Measurements from ENCODE around the gene AGPAT3. TPM values are rescaled to one million over a fixed set of nuclear protein-coding genes. Genes with fewer than 3 reads are reported as not detected.
"Not testable (repeated sequence)": the region's sequence is repeated elsewhere in the genome, so short reads cannot be mapped to it uniquely, and the experiment has no call there.

The AGPAT3 gene
- total RNA-seq, 1 donor from 2014 or later = 7.8 TPM

DNA sequence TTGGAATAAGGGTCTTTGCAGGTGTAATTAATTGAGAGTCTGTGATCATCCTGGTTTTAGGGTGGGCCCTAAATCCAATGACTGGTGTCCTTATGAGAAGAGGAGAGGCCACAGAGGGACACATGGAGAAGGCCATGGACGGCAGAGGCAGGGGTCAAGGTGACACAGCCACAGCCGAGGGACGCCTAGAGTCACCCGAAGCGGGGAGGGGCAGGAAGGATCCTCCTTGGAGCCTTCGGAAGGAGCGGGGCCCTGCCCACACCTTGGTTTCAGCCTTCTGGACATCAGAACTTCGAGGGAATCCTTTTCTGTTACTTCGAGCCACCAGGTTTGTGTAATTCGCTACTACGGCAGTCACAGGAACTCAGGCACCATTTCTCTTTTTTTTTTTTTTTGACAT, 44.6 kb upstream of the AGPAT3 start:
- peaks cover 9% of the 10 kb centered on the region for H3K27me3 Mint-ChIP-seq (ENCODE audit: insufficient read depth, low read depth)
- H3K4me2 ChIP-seq = no peak overlapping the region
- no peaks in the 10 kb centered on the region for H3K9me3 ChIP-seq (ENCODE audit: low read depth)
- no peaks in the 10 kb centered on the region for H3K4me1 ChIP-seq
- no peaks in the 10 kb centered on the region for H4K20me1 ChIP-seq (ENCODE audit: low read depth)
- no peaks in the 10 kb centered on the region for H3K27me3 ChIP-seq
- H3K4me3 ChIP-seq = no peak overlapping the region
- H3K9me3 Mint-ChIP-seq = peaks cover 8% of the 10 kb centered on the region
- no peaks in the 10 kb centered on the region for H3F3A ChIP-seq (ENCODE audit: low read depth)
- no peak overlapping the region for H3K27ac ChIP-seq
- H3K9ac ChIP-seq = no peak overlapping the region
- no peaks in the 10 kb centered on the region for H3K36me3 ChIP-seq
- H3K4me3 Mint-ChIP-seq = no peak overlapping the region
- H3K4me1 Mint-ChIP-seq = peaks cover 7% of the 10 kb centered on the region
- TF ChIP-seq EZH2 (IDR thresholded peaks at IDR 0.05) (no peak), EZH2phosphoT487 (IDR thresholded peaks at IDR 0.05) (no peak)
- TF ChIP-seq, protein P1, sequence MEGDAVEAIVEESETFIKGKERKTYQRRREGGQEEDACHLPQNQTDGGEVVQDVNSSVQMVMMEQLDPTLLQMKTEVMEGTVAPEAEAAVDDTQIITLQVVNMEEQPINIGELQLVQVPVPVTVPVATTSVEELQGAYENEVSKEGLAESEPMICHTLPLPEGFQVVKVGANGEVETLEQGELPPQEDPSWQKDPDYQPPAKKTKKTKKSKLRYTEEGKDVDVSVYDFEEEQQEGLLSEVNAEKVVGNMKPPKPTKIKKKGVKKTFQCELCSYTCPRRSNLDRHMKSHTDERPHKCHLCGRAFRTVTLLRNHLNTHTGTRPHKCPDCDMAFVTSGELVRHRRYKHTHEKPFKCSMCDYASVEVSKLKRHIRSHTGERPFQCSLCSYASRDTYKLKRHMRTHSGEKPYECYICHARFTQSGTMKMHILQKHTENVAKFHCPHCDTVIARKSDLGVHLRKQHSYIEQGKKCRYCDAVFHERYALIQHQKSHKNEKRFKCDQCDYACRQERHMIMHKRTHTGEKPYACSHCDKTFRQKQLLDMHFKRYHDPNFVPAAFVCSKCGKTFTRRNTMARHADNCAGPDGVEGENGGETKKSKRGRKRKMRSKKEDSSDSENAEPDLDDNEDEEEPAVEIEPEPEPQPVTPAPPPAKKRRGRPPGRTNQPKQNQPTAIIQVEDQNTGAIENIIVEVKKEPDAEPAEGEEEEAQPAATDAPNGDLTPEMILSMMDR (IDR thresholded peaks at IDR 0.05) = no peak
- H3K27ac Mint-ChIP-seq = no peak overlapping the region
- no peak for DNase-seq (ENCODE audit: low spot score)
- no peaks in the 10 kb centered on the region for H3K36me3 Mint-ChIP-seq
- no peak overlapping the region for H2AFZ ChIP-seq (replicated peaks)
- no peaks in the 10 kb centered on the region for H3K79me2 ChIP-seq (ENCODE audit: low read depth)

- not testable (repeated sequence) for H3K27me3 Mint-ChIP-seq (ENCODE audit: insufficient read depth, low read depth); H3K36me3 Mint-ChIP-seq; H3K9ac ChIP-seq; H3F3A ChIP-seq (ENCODE audit: low read depth); DNase-seq (ENCODE audit: low spot score); H3K36me3 ChIP-seq; H3K4me2 ChIP-seq; H3K4me3 Mint-ChIP-seq; H3K4me1 ChIP-seq; H3K9me3 Mint-ChIP-seq; H2AFZ ChIP-seq (replicated peaks); H3K27me3 ChIP-seq; H3K79me2 ChIP-seq (ENCODE audit: low read depth); H4K20me1 ChIP-seq (ENCODE audit: low read depth); H3K9me3 ChIP-seq (ENCODE audit: low read depth); H3K4me3 ChIP-seq; H3K27ac ChIP-seq; H3K27ac Mint-ChIP-seq
- H3K4me1 Mint-ChIP-seq = peaks cover 11% of the 10 kb centered on the region
These were observed 42.9 kb upstream of the AGPAT3 start for GRCh38 chr21:43822166-43822565.

- H3K36me3 Mint-ChIP-seq; H3K4me3 ChIP-seq; H3K27ac Mint-ChIP-seq; H3K27ac ChIP-seq; H4K20me1 ChIP-seq (ENCODE audit: low read depth); H3K79me2 ChIP-seq (ENCODE audit: low read depth); H3K27me3 Mint-ChIP-seq (ENCODE audit: insufficient read depth, low read depth); H3K9me3 Mint-ChIP-seq; H3K4me3 Mint-ChIP-seq; H3K27me3 ChIP-seq; DNase-seq (ENCODE audit: low spot score); H3K36me3 ChIP-seq; H3F3A ChIP-seq (ENCODE audit: low read depth); H3K4me1 ChIP-seq; H2AFZ ChIP-seq (replicated peaks); H3K9ac ChIP-seq; H3K9me3 ChIP-seq (ENCODE audit: low read depth); H3K4me2 ChIP-seq: not testable (repeated sequence)
- peaks cover 11% of the 10 kb centered on the region for H3K4me1 Mint-ChIP-seq
These were observed 42.3 kb upstream of the AGPAT3 start for GRCh38 chr21:43822741-43823140.

GRCh38 chr21:43824333-43825241, 40.4 kb upstream of the AGPAT3 start:
- peaks cover 5% of the 10 kb centered on the region for H3K4me1 Mint-ChIP-seq
- H3K27me3 Mint-ChIP-seq (ENCODE audit: insufficient read depth, low read depth) = peaks cover 2% of the 10 kb centered on the region
- H3K36me3 ChIP-seq = no peaks in the 10 kb centered on the region
- H3K27ac ChIP-seq = no peak overlapping the region
- no peak overlapping the region for H3K4me3 Mint-ChIP-seq
- H3K79me2 ChIP-seq (ENCODE audit: low read depth) = no peaks in the 10 kb centered on the region
- H3K9me3 Mint-ChIP-seq = peaks cover 5% of the 10 kb centered on the region
- no peaks in the 10 kb centered on the region for H3F3A ChIP-seq (ENCODE audit: low read depth)
- no peak overlapping the region for H3K4me3 ChIP-seq
- TF ChIP-seq EZH2phosphoT487 (IDR thresholded peaks at IDR 0.05) (no peak), EZH2 (IDR thresholded peaks at IDR 0.05) (no peak)
- TF ChIP-seq, protein P1 (IDR thresholded peaks at IDR 0.05) = no peak
- no peaks in the 10 kb centered on the region for H3K36me3 Mint-ChIP-seq
- no peak overlapping the region for H3K27ac Mint-ChIP-seq
- H4K20me1 ChIP-seq (ENCODE audit: low read depth) = no peaks in the 10 kb centered on the region
- DNase-seq (ENCODE audit: low spot score) = no peak
- H3K9me3 ChIP-seq (ENCODE audit: low read depth) = no peaks in the 10 kb centered on the region
- H3K4me1 ChIP-seq = peaks cover 6% of the 10 kb centered on the region
- H3K27me3 ChIP-seq = no peaks in the 10 kb centered on the region
- H2AFZ ChIP-seq (replicated peaks) = no peak overlapping the region
- H3K9ac ChIP-seq = no peak overlapping the region
- no peak overlapping the region for H3K4me2 ChIP-seq
